Aortic smooth muscle cell (primary cell): ENCODE results near the gene SHLD3. TPM values are rescaled to one million over a fixed set of nuclear protein-coding genes. Genes with fewer than 3 reads are reported as not detected.

Source experiments
- total RNA-seq: library from RNA; depleted of rRNA; stranded (reverse); fragments of >200 nt; gene quantifications from 2 replicates; pipeline ENCODE4 v1.2.3, GENCODE V29; 2014

Gene SHLD3, protein sequence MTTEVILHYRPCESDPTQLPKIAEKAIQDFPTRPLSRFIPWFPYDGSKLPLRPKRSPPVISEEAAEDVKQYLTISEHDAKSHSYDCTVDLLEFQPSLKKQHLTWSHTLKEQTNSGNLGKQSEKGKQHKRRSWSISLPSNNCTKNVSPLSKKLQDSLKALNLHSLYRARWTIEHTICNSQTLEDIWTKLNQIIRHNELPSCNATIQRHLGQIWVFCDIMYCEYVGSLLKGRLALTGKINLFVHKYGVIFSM
- 3.0 and 3.2 TPM in 2 replicates for total RNA-seq

DNA sequence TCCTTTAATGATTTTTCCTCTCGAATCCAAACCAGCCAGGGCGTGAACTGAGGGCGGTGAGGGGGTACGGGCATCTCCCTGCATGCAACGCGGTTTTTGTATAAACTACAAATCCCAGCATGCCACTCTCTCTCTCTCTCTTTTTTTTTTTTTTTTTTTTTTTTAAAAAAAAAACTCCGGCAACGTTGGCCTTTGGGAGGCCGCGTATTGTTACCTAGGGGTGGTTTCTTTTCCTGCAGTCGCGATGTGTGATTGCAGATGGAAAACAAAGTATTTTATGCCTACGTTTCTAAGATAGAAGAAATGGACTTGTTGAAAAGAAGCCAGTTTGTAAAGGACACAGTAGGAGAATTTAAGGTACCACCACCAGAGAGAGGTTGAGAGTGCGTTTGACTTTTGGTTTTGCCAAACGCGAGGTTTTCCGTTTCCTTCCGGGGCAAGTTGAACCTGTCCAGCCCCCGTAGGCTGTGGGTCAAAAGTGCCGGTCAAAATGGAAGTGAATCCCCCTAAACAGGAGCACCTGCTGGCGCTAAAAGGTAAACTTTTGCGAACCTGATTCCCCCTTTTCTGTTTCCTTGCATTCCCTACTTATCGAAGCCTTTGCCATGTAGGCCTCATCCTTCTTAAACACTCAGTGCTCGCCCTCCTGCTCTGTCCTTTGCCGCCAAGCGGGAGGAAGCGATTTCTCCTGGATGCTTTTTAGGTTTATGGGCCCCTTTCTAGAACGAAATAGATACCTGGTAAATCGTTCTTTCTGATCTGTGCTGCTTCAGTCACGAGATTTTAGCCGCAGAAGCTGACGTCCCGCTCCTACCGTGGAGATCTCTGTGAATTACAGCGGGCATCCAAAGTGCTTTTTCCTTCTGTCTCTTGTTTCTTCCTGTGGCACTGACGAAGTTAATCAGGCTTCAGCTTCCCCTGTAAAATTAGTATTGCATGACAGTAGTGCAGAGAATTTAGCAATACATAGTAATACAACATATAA lies at the start of gene SHLD3, which contains the start of gene TRAPPC13:
SHLD3 (plus strand) TSS at position 457 of the 985 bp plus-strand sequence. CDS start 4,561 bp downstream, outside the sequence.
TRAPPC13 (plus strand) TSS at position 457 of the 985 bp plus-strand sequence; CDS start at position 491, 34 bp downstream.

DNA sequence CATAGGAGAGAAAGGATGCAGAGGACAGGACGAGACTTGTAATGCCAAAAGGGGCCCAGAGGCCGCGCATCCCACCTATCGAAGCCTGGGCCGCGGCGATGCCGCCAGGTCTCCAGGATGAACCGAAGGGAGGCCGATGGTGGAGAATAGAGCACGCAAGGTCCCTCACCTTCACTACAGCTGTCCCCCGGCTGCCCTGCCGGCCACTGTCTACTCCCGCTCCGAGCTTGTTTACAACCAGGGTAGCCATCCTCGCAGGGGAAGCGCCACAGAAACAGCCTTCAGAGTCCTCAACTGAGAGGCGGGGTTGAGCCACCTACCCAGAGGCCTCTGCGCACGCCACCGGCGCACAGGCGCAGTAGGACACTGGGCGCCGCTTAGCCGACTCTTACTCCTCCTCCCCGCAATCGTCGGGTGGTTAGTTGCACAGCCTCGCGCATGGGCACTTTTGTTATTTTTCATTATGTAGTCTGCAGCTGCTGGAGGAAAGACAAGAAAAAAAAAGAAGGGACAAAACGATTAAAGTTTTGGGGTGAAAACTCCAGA lies 729 bp upstream of the SHLD3 start, which contains the start of gene TRIM23:
TRIM23 (minus strand) TSS at position 309 of the 546 bp plus-strand sequence; CDS start at position 250, 59 bp downstream.

Other genes starting within 250 kb of the SHLD3 start
- gene ADAMTS6, start 143.1 kb upstream of the SHLD3 start, total RNA-seq: 23.5 and 35.9 TPM in 2 replicates
- gene CENPK, start 61.9 kb upstream of the SHLD3 start, total RNA-seq: 14.9 and 15.2 TPM in 2 replicates
- 33.8 and 44.0 TPM in 2 replicates for gene PPWD1, start 61.7 kb upstream of the SHLD3 start, total RNA-seq
- 33.4 and 34.1 TPM in 2 replicates for gene TRIM23, start 694 bp upstream of the SHLD3 start, total RNA-seq
- gene TRAPPC13, start within 50 bp of the SHLD3 start, total RNA-seq: 29.6 and 35.2 TPM in 2 replicates
- 11.8 and 13.6 TPM in 2 replicates for gene SGTB, start 97.1 kb downstream of the SHLD3 start, total RNA-seq
- gene NLN, start 97.2 kb downstream of the SHLD3 start, total RNA-seq: 19.8 and 22.3 TPM in 2 replicates